MG63 (cell line): Measurements from ENCODE around the gene TM9SF1. TPM values are rescaled to one million over a fixed set of nuclear protein-coding genes. Genes with fewer than 3 reads are reported as not detected.
A peak's percentile ranks its signal among the peaks of the same experiment; 100 is the strongest.
"Not testable (repeated sequence)": the region's sequence is repeated elsewhere in the genome, so short reads cannot be mapped to it uniquely, and the experiment has no call there.

ENCODE experiments used
- DNase-seq: peaks from one replicate; pipeline ENCODE4 v3.0.0-alpha.2; 2020
- H3K27me3 ChIP-seq: fragments of 250-450 bp; sonication (Bioruptor Pico); 2 replicates; pipeline ENCODE4 v1.5.1; 2020; ENCODE audit warnings: mild to moderate bottlenecking, moderate library complexity
- H3K36me3 ChIP-seq: fragments of 250-450 bp; sonication (Bioruptor Pico); 2 replicates; pipeline ENCODE4 v1.5.1; 2020; ENCODE audit warnings: mild to moderate bottlenecking, moderate library complexity
- H3K4me3 ChIP-seq: fragments of 250-450 bp; sonication (Bioruptor Pico); 2 replicates; pipeline ENCODE4 v1.5.1; 2020; ENCODE audit warnings: mild to moderate bottlenecking, moderate library complexity
- H3K9me3 ChIP-seq: fragments of 250-450 bp; sonication (Bioruptor Pico); 2 replicates; pipeline ENCODE4 v1.5.1; 2020; ENCODE audit warnings: mild to moderate bottlenecking, moderate library complexity
- total RNA-seq: library from RNA; depleted of rRNA; stranded (reverse); fragments of >200 nt; shearing (Covaris generic); gene quantifications from 2 replicates; pipeline ENCODE4 v1.2.3, GENCODE V29; 2014; ENCODE audit warnings: low replicate concordance

The TM9SF1 gene
- total RNA-seq, 1 experiment from 2014 or later: 39.3 TPM

DNA sequence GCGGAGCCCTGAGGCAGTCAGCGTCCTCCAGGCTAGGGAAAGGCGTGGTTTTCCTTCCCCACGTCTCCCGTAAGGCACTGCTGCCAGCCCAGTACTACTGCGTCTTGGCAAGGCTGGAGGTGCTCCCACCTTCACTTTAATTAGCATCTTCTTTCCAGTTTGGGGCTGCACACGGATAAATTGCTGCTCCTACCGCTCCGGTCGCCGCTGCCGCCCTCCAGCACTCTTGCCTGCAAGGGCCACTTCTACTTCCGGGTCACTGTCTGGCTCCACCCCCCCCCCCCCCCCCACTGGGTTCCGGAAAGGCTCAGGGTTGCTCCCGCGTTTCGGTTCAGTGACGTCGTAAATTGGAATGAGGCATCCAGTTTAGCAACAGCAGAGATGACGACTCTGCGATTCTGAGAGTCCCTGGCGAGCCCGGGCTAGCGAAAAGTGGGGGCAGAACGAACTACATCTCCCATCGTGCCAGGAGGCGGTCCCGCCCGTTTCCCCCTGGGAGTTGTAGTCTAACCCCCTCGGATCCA is 36.9 kb upstream of the TM9SF1 start, which contains the start of gene NEDD8:
Gene NEDD8 (minus strand): TSS at position 247 of the 524 bp plus-strand sequence. CDS start 100 bp downstream, at position 147.
- Histone ChIP-seq H3K36me3 (peaks cover 17% of the 10 kb centered on the region), H3K4me3 (peak within 1 kb of the TSS; percentile 80), H3K9me3 (no peaks in the 10 kb centered on the region), H3K27me3 (no peaks in the 10 kb centered on the region)
- peak; percentile 91 for DNase-seq

- H3K9me3 ChIP-seq: no peaks in the 10 kb centered on the region
- H3K4me3 ChIP-seq: peak overlapping the region; percentile 80
- peaks cover 14% of the 10 kb centered on the region for H3K36me3 ChIP-seq
- no peaks in the 10 kb centered on the region for H3K27me3 ChIP-seq
- no peak for DNase-seq
These were observed 36.3 kb upstream of the TM9SF1 start for GRCh38 chr14:24231263-24232120.

DNA sequence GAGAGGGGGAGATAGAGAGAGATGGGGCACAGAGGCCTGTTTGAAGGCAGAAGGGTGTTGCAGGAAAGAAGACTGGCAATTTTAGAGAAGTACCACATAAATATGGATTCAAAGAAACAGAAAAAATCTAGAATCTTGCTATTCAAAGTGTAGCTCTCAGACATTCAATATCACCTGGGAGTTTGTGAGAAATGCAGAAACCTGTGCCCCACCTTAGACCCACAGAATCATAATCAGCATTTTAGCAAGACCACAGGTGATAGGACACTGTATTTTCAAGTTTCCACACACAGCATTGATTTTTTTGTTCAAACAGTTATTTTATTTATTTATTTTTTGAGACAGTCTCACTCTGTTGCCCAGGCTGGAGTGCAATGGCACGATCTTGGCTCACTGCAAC is 33.7 kb upstream of the TM9SF1 start:
- no peaks in the 10 kb centered on the region for H3K9me3 ChIP-seq
- peaks cover 6% of the 10 kb centered on the region; the same call in 1 of the 2 replicates for H3K36me3 ChIP-seq
- no peak for DNase-seq
- no peak overlapping the region for H3K4me3 ChIP-seq
- no peaks in the 10 kb centered on the region for H3K27me3 ChIP-seq

GRCh38 chr14:24226473-24226872 is 31.2 kb upstream of the TM9SF1 start:
- Histone ChIP-seq H3K4me3 (no peak overlapping the region), H3K9me3 (no peaks in the 10 kb centered on the region), H3K27me3 (no peaks in the 10 kb centered on the region), H3K36me3 (peaks cover 6% of the 10 kb centered on the region; the same call in 1 of the 2 replicates)
- DNase-seq: no peak

- peaks cover 6% of the 10 kb centered on the region; the same call in 1 of the 2 replicates for H3K36me3 ChIP-seq
- DNase-seq: no peak
- no peaks in the 10 kb centered on the region for H3K9me3 ChIP-seq
- H3K27me3 ChIP-seq: no peaks in the 10 kb centered on the region
- no peak overlapping the region for H3K4me3 ChIP-seq
These were observed 29.4 kb upstream of the TM9SF1 start for GRCh38 chr14:24224618-24225071.

DNA sequence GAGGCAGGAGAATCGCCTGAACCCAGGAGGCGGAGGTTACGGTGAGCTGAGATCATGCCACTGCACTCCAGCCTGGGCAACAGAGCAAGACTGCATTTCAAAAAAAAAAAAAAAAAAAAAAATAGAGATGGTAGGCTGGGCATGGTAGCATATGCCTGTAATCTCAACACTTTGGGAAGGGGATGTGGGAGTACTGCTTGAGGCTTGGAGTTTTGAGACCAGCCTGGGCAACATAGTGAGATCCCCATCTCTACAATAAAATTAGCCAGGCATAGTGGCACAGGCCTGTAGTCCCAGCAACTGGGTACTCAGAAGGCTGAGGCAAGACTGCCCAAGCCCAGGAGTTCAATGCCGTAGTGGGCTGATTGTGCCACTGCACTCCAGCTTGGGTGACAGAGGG is 27.7 kb upstream of the TM9SF1 start:
- not testable (repeated sequence) for H3K27me3 ChIP-seq, H3K36me3 ChIP-seq, H3K4me3 ChIP-seq, H3K9me3 ChIP-seq, DNase-seq

- no peaks in the 10 kb centered on the region; the same call in 1 of the 2 replicates for H3K36me3 ChIP-seq
- no peak for DNase-seq
- H3K27me3 ChIP-seq: no peaks in the 10 kb centered on the region
- no peak overlapping the region for H3K4me3 ChIP-seq
- no peaks in the 10 kb centered on the region for H3K9me3 ChIP-seq
These were observed 24.3 kb upstream of the TM9SF1 start for GRCh38 chr14:24219521-24219920.

DNA sequence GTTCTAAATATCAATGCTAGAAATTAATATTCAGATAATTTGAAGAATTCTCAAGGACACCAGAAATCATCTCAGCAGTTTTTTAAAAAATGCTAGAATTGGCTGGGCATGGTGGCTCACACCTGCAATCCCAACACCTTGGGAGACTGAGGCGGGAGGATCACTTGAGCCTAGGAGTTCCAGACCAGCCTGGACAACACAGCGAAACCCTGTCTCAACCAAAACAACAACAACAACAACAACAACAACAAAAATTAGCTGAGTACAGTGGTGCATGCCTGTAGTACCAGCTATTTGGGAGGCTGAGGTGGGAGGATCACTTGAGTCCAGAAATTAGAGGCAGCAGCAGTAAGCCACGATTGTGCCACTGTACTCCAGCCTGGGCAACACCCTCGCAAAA is 23.8 kb upstream of the TM9SF1 start:
- Histone ChIP-seq H3K9me3 (no peaks in the 10 kb centered on the region), H3K36me3 (no peaks in the 10 kb centered on the region; the same call in 1 of the 2 replicates), H3K27me3 (no peaks in the 10 kb centered on the region), H3K4me3 (no peak overlapping the region)
- no peak for DNase-seq

DNA sequence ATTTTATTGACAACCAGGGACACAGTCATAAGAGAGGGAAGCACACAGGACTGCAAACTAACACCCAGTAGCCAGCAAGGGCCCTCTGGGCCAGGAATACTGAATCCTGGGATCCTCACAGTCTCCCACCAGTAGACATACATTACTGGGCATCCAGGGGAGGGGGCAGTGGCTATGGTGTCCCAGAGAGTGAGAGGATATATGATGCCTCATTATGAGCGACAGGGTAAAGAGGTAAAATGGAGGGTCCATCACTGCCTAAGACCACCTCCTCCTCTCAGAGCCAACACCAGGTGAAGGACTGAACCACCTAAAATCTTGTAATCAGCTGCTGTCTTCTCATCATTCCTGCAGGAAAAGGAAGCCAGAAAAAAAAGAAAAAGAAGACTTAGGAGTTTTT is 21.6 kb upstream of the TM9SF1 start:
- not testable (repeated sequence) for H3K27me3 ChIP-seq, DNase-seq, H3K36me3 ChIP-seq, H3K9me3 ChIP-seq, H3K4me3 ChIP-seq

GRCh38 chr14:24216345-24216699 is 21.1 kb upstream of the TM9SF1 start:
- no peak for DNase-seq
- Histone ChIP-seq H3K36me3 (peaks cover 3% of the 10 kb centered on the region; the same call in 1 of the 2 replicates), H3K9me3 (no peaks in the 10 kb centered on the region), H3K4me3 (peak overlapping the region; percentile 59), H3K27me3 (no peaks in the 10 kb centered on the region)

- H3K36me3 ChIP-seq: peaks cover 3% of the 10 kb centered on the region; the same call in 1 of the 2 replicates
- peak within 1 kb of the TSS; percentile 59 for H3K4me3 ChIP-seq
- H3K27me3 ChIP-seq: no peaks in the 10 kb centered on the region
- no peaks in the 10 kb centered on the region for H3K9me3 ChIP-seq
- DNase-seq: peak; percentile 65
These were observed 20.5 kb upstream of the TM9SF1 start, which contains the start of gene MDP1 for GRCh38 chr14:24215495-24216344. Gene MDP1, minus strand, starts transcription at chr14:24216066. Its CDS starts 111 bp downstream, at chr14:24215955.

- no peak for DNase-seq
- Histone ChIP-seq H3K27me3 (no peaks in the 10 kb centered on the region), H3K36me3 (peaks cover 3% of the 10 kb centered on the region; the same call in 1 of the 2 replicates), H3K4me3 (peak overlapping the region; percentile 68), H3K9me3 (no peaks in the 10 kb centered on the region)
These were observed 18.8 kb upstream of the TM9SF1 start for GRCh38 chr14:24213866-24214662.

GRCh38 chr14:24212924-24213865 is 18.0 kb upstream of the TM9SF1 start, which contains the start of gene CHMP4A:
Gene CHMP4A, minus strand, starts transcription at chr14:24213488. Its CDS starts 49 bp downstream, at chr14:24213439.
- peak; percentile 97 for DNase-seq
- Histone ChIP-seq H3K27me3 (no peaks in the 10 kb centered on the region), H3K4me3 (peak within 1 kb of the TSS; percentile 68), H3K36me3 (peaks cover 5% of the 10 kb centered on the region; the same call in 1 of the 2 replicates), H3K9me3 (no peaks in the 10 kb centered on the region)

DNA sequence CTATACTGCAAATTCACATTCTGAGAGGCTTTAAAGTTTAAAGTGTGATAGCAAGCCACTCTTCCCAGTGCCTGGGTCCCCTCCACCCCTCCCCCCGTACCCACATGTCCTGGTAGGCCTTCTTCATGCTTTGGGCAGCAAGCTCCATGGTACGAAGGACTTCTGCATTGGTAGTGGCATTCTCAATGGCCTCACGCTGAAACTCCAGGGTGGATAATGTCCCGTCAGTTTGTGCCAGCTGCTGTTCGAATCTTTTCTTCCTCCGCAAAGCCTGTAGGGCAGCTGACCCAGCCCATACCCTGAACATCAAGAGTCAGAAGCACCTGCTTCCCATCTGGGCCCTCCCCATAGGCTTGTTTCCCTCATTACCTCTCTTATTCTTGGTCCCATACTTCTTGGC is 16.1 kb upstream of the TM9SF1 start:
- no peak for DNase-seq
- Histone ChIP-seq H3K27me3 (no peaks in the 10 kb centered on the region), H3K9me3 (no peaks in the 10 kb centered on the region), H3K4me3 (no peak overlapping the region), H3K36me3 (peaks cover 5% of the 10 kb centered on the region; the same call in 1 of the 2 replicates)

GRCh38 chr14:24207625-24208024 is 12.4 kb upstream of the TM9SF1 start:
- Histone ChIP-seq H3K9me3 (no peaks in the 10 kb centered on the region), H3K4me3 (no peak overlapping the region), H3K27me3 (no peaks in the 10 kb centered on the region), H3K36me3 (peaks cover 10% of the 10 kb centered on the region; the same call in 1 of the 2 replicates)
- DNase-seq: no peak
